ENCODE results near the gene DGCR6.
"Not testable (repeated sequence)": the region's sequence is repeated elsewhere in the genome, so short reads cannot be mapped to it uniquely, and the experiment has no call there.

The DGCR6 gene

DNA sequence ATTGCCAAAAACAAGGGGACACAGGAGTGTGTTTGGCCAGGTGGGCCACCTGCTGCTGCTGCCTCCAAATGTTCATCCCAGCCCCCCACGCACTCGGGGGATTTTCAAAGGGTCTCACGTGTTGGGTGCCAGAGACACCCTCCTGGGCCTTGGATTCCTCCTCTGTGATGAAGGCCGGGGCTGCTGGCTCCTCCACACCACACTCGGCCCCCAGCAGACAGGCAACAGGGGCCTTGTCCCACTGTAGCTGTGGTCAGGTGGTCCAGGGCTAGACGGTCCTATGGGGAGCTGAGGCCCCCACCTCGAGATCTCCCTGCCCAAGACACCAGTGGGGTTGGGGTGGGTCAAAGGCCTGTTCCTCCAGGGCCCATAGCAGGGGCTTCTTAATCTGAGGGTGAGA lies 55.1 kb downstream of the DGCR6 start:
- not testable (repeated sequence) for DNase-seq

Measured in stimulated activated CD4-positive, alpha-beta T cell treated with anti-CD3 and anti-CD28 coated beads, Interleukin-4, amount 100 ng/mL, for 1 hour (primary cell).